GM15510 (cell line): Measurements from ENCODE around the gene NISCH.

Source experiments
- POLR2A ChIP-seq: IDR thresholded peaks from 3 replicates; pipeline ENCODE4 v1.6.1; 2011; ENCODE audit warnings: borderline replicate concordance; ENCODE audit not compliant: insufficient read length; ENCODE audit errors: extremely low read depth

Gene NISCH

GRCh38 chr3:52495777-52496602 is 40.6 kb downstream of the NISCH start:
- TF ChIP-seq POLR2A = no peak

DNA sequence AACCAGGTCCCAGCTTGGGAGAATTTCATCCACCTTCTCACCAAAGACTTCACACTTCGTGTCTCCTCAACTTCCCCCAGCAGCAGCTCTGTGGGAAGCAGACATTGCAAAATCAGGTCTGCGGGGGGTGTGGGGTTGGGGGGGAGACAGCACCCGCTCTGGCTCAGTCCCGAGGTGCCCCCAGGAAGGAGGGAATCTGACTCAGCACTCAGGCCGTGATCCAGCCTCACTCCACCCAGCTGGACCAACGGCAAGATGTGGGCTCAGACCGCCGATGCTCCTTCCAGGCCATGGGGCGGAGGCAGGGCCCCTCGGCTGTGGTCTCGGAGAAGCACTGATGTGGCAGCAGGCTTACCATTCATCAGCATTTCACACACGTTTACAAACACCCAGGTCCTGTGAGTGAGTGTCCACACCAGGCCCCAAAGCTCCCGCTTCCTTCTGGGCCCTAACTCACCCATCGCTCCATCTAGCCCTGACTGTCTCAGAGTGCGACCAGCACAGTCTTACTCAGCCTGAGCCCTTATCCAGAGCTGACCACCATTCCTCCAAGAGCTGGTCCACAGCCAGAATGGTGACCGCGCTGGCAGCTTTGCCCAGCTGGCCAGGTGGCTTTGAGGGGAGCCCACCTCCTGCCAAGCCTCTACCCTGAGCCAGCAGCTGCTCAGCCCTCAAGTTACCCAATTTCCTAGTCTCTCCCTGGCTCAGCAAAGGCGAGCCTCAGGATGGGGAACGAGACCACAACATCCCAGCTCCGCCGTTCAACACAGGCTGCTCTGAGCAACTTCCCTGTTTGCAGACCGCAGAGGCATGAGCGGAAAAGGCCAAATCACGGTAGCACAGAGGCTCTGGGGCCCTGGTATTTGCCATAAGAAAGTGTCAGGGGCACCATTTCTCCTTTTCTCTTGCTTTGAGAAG is 43.0 kb downstream of the NISCH start:
- TF ChIP-seq POLR2A = no peak

DNA sequence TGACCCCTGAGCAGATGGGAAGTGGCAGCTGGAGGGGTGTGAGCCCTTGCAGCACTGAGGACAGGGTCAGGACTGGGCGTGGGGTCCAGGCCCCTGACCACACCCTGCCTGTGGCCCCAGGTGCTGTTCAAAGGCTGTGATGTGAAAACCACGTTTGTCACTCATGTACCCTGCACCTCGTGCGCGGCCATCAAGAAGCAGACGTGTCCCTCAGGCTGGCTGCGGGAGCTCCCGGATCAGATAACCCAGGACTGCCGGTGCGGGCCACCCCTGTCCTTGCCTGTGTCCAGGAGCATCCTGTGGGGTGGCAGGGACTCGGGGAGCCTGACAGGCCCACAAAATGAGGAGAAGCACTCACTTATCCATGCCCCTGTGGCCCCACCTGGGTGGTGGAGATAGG is 45.6 kb downstream of the NISCH start:
- no peak for TF ChIP-seq POLR2A

- no peak for TF ChIP-seq POLR2A
Measured at GRCh38 chr3:52502001-52502400, 46.6 kb downstream of the NISCH start.

DNA sequence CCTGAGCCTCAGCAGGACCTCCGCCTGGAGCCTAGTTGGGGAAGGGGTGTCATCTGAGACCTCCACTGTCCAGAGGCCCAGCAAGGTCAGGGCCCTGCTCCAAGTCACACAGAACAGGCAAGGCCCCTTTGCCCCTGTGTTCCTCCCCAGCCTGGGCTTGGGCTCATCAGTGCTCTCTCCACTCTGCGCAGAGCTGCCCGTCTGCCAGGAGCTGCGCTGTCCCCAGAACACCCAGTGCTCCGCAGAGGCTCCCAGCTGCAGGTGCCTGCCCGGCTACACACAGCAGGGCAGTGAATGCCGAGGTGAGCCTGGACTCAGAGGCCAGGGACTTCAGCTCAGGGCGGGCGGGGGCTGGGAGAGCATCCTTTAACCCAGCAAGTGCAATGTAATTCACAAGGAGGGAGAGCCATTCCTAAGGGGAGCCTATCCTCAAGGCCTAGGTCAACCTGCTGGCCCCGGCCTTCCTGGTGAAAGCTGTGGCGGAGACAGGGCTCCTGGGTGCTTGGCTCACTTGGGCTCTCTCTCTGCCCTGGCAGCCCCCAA is 47.5 kb downstream of the NISCH start:
- TF ChIP-seq POLR2A = no peak

DNA sequence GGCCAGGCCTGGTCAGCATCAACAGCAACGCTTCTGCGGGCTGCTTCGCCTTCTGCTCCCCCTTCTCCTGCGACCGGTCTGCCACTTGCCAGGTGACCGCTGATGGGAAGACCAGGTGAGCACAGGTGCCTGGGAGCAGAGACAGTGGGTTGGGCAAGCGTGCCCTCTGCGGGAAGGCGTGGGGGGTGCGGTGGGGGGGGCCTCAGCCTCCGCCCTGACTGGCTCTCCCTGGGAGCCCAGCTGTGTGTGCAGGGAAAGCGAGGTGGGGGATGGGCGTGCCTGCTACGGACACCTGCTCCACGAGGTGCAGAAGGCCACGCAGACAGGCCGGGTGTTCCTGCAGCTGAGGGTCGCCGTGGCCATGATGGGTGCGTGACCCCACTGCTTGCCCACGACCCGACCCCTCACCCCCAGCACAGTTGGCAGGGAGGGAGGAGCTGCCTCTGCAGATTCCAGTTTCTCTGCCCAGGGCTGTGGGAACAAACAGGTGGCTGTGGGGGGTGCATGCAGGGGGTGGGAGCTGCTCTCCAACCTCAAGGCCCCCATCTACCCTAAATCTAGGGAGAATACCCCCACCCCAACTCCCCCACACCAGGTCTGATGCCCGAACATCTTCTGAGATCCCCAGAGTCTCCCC is 48.5 kb downstream of the NISCH start:
- TF ChIP-seq POLR2A = no peak

DNA sequence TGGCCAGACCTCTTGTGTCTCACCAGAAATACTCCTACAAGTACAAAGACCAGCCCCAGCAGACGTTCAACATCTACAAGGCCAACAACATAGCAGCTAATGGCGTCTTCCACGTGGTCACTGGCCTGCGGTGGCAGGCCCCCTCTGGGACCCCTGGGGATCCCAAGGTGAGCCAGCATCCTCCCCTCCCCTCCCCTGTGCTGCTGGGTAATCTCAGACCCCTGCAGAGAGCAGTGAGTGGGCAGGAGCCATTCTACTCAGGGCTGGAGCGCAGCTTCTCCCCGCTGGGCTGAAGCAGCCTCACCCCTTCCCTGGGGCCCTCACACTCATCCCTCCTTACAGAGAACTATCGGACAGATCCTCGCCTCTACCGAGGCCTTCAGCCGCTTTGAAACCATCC is 49.6 kb downstream of the NISCH start:
- TF ChIP-seq POLR2A = no peak

DNA sequence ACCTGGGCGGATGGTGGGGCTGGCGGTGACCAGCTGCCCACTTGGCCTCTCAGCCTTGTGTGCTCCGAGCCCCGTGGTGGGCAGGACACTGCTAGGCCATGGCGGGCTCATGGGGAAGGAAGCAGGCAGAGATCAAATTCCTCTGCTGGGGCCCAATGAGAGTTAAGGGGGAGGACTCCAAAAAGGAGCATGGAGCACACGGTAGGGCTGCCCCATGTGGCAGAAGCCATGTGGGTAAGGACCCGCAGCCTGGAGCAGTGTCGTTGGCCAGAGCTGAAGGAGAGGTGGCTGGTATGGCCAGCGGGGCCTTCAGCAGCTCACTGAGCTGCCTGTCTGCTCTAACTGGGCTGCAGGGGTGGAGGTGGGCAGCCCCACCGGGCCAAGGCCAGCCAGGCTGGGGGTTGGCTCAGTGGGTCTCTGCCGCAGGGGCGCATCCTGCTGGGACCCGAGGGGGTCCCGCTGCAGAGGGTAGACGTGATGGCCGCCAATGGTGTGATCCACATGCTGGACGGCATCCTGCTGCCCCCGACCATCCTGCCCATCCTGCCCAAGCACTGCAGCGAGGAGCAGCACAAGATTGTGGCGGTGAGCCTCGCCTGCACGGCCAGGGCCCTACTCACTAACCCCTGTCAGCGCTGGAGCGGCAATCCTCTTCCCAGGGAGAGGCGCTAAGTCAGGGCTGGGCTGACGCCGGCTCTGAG is 51.0 kb downstream of the NISCH start:
- TF ChIP-seq POLR2A = no peak

GRCh38 chr3:52507359-52507758 is 52.0 kb downstream of the NISCH start:
- TF ChIP-seq POLR2A = no peak

- no peak for TF ChIP-seq POLR2A
Measured at GRCh38 chr3:52509753-52510328, 54.4 kb downstream of the NISCH start.

DNA sequence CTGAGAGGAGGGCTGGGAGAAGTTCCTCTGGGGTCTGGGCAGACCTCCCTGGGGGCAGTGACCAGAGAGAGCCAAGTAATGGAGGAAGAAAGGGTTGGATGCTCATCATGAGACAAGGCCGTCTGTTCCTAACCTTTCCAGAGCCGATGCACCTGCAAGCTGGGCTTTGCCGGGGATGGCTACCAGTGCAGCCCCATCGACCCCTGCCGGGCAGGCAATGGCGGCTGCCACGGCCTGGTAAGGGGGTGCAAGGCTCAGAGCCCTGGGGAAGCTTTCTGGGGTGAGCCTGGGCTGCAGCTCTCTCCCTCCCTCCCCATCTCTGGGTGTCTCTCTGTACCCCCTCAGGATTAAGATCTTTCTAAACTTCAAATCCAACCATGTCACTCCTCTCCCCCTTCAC is 56.1 kb downstream of the NISCH start:
- no peak for TF ChIP-seq POLR2A

DNA sequence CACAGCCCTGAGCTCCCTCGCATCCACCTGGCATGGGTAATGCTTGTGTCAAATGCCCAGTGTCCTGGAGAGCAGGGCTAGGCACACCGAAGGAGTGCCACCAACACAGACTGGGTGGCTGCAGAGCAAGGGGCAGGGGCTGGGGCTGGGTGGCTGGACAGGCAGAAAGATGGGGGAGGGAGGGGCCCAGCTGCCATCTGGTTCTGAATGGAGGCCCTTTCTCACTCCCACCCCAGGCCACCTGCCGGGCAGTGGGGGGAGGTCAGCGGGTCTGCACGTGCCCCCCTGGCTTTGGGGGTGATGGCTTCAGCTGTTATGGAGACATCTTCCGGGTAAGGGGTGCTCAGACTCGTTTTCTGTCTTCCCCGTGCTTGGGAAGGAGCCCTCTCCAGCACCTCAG is 56.7 kb downstream of the NISCH start:
- TF ChIP-seq POLR2A = no peak

DNA sequence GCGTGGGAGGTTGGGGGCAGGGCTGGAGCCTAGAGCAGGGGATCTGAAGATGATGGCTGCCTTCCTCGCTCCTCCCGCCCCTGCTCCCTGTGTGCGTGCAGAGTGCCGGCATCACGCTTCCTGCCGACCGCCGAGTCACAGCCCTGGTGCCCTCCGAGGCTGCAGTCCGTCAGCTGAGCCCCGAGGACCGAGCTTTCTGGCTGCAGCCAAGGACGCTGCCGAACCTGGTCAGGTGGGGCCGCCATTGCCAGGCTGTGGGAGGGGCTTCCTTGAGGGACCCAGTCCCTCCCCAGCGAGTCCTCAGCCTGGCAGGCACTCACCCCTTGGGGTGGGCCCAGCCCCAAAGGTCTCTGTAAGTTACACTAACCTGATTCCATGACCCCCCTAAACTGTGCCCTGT is 57.3 kb downstream of the NISCH start:
- no peak for TF ChIP-seq POLR2A

DNA sequence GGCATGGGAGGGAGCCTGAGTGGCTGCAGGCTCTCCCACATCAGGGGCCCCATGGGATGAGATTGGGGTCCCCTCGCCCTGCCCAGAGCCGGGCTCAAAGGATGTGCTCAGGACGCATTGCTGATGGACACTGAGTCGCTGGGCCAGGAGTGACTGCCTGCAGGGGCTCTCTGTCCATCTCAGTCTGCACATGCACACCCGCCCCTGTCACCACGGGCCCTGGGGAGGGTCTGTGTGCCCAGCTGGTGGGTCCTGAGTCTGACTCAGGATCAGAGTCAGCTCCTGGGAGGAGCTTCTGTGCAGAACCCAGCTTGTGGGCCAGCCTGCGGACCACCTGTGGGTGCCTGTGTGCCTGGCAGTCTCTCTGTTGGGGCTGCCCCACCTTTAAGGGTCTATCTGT is 57.9 kb downstream of the NISCH start:
- TF ChIP-seq POLR2A = no peak

GRCh38 chr3:52514576-52514975 is 59.2 kb downstream of the NISCH start:
- no peak for TF ChIP-seq POLR2A

DNA sequence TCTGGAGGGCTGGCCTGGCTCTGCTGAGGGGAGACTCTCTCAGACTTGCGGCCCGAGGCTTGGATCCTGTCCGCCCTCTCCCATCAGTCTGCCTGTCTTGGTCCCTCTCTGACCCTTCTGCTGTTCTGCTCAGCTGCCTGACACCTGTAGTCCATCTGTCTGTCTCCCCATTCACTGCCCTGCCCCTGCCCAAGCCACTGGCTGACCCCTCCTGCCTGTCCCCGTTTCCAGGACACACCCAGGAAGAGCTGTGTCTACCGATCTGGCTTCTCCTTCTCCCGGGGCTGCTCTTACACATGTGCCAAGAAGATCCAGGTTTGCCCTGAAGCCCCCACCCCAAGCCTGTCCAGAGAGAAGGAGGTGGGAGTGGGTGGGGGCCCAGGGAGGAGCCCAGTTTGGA is 59.8 kb downstream of the NISCH start:
- TF ChIP-seq POLR2A = no peak
